Calu3 (cell line): ENCODE data around the gene LAMA2. TPM values are rescaled to one million over a fixed set of nuclear protein-coding genes. Genes with fewer than 3 reads are reported as not detected.

Experiments
- BruUV-seq: library from RNA; stranded (reverse); fragments of 400-500 nt; replicated peaks from 2 replicates; lab custom pipeline; 2021; lab: Mats Ljungman, UMichigan
- CTCF ChIA-PET: fragments of 300-600 bp; sonication (Branson Sonifier 250); formaldehyde crosslinking; loops from one replicate; lab custom pipeline; 2022; ENCODE audit warnings: antibody characterized with exemption; lab: Charles Lee
- DNase-seq: peaks from one replicate; pipeline ENCODE4 v3.0.0; 2022
- H3K27ac Mint-ChIP-seq: one replicate; pipeline ENCODE4 v1.8.0; 2022; ENCODE audit warnings: mixed read lengths; ENCODE audit not compliant: unreplicated experiment
- H3K27me3 Mint-ChIP-seq: one replicate; pipeline ENCODE4 v1.8.0; 2022; ENCODE audit warnings: mixed read lengths; ENCODE audit not compliant: unreplicated experiment
- H3K36me3 Mint-ChIP-seq: one replicate; pipeline ENCODE4 v1.8.0; 2022; ENCODE audit warnings: mild to moderate bottlenecking, moderate library complexity, mixed read lengths; ENCODE audit not compliant: insufficient read depth, unreplicated experiment
- H3K4me1 Mint-ChIP-seq: one replicate; pipeline ENCODE4 v1.8.0; 2022; ENCODE audit warnings: mild to moderate bottlenecking, low read depth, mixed read lengths; ENCODE audit not compliant: unreplicated experiment
- H3K4me3 Mint-ChIP-seq: one replicate; pipeline ENCODE4 v1.8.0; 2022; ENCODE audit warnings: mild to moderate bottlenecking, low read depth, moderate library complexity, mixed read lengths; ENCODE audit not compliant: unreplicated experiment
- H3K9me3 Mint-ChIP-seq: one replicate; pipeline ENCODE4 v1.8.0; 2022; ENCODE audit warnings: low read depth, mixed read lengths; ENCODE audit not compliant: unreplicated experiment
- CTCF ChIP-seq: fragments of 200-600 bp; IDR thresholded peaks from one replicate; pipeline ENCODE4 v1.8.0; 2022; ENCODE audit warnings: antibody characterized with exemption; ENCODE audit not compliant: unreplicated experiment
- intact Hi-C: fragments of 100-400 bp; cut with micrococcal nuclease; formaldehyde crosslinking; loops from one replicate; pipeline ENCODE4 v1.10.0; 2022; ENCODE audit not compliant: unreplicated experiment
- total RNA-seq: library from RNA; stranded (reverse); gene quantifications from 2 replicates; pipeline ENCODE4 v1.2.3, GENCODE V29; 2022

Gene LAMA2
- total RNA-seq, 1 experiment from 2014 or later = 0.80 TPM

GRCh38 chr6:129346964-129347363 is 464.0 kb downstream of the LAMA2 start:
- Mint-ChIP-seq H3K36me3 (no peaks in the 10 kb centered on the region), H3K27me3 (no peaks in the 10 kb centered on the region), H3K27ac (no peak overlapping the region), H3K4me3 (no peak overlapping the region), H3K9me3 (no peaks in the 10 kb centered on the region), H3K4me1 (peaks cover 8% of the 10 kb centered on the region)
- no peak for DNase-seq
- CTCF ChIA-PET = no interaction called here
- TF ChIP-seq CTCF = no peak
- no TSS peak for BruUV-seq
- intact Hi-C loops = no loop called here

GRCh38 chr6:129350278-129350677 is 467.3 kb downstream of the LAMA2 start:
- DNase-seq = no peak
- Mint-ChIP-seq H3K4me1 (peaks cover 16% of the 10 kb centered on the region), H3K9me3 (no peaks in the 10 kb centered on the region), H3K27me3 (no peaks in the 10 kb centered on the region), H3K27ac (no peak overlapping the region), H3K36me3 (no peaks in the 10 kb centered on the region), H3K4me3 (no peak overlapping the region)
- CTCF ChIA-PET = no interaction called here
- intact Hi-C loops = no loop called here
- no peak for TF ChIP-seq CTCF
- no TSS peak for BruUV-seq

GRCh38 chr6:129351807-129352206 is 468.9 kb downstream of the LAMA2 start:
- no peak for DNase-seq
- no TSS peak for BruUV-seq
- no peak for TF ChIP-seq CTCF
- CTCF ChIA-PET = no interaction called here
- Mint-ChIP-seq H3K36me3 (no peaks in the 10 kb centered on the region), H3K4me1 (peaks cover 16% of the 10 kb centered on the region), H3K27ac (no peak overlapping the region), H3K4me3 (no peak overlapping the region), H3K27me3 (no peaks in the 10 kb centered on the region), H3K9me3 (no peaks in the 10 kb centered on the region)
- intact Hi-C loops = no loop called here

- intact Hi-C loops = no loop called here
- peak; percentile 21 for DNase-seq
- H3K4me1 Mint-ChIP-seq = peaks cover 16% of the 10 kb centered on the region
- no peaks in the 10 kb centered on the region for H3K36me3 Mint-ChIP-seq
- no peaks in the 10 kb centered on the region for H3K9me3 Mint-ChIP-seq
- H3K4me3 Mint-ChIP-seq = no peak overlapping the region
- H3K27ac Mint-ChIP-seq = no peak overlapping the region
- no peak for TF ChIP-seq CTCF
- BruUV-seq = no TSS peak
- CTCF ChIA-PET = interaction anchor here (0.7 kb wide), 1 partner anchor 62 kb away, joined by 3 read pairs; no protein-coding TSS in a partner anchor
- no peaks in the 10 kb centered on the region for H3K27me3 Mint-ChIP-seq
Observed at GRCh38 chr6:129353067-129353466, 470.1 kb downstream of the LAMA2 start.
